Immature natural killer cell (primary cell): ENCODE results near the gene IL2RA. TPM values are rescaled to one million over a fixed set of nuclear protein-coding genes. Genes with fewer than 3 reads are reported as not detected.

Source experiments
- DNase-seq, 3 donors: peaks; one replicate each; pipeline ENCODE4 v3.0.0; 2022; ENCODE audit warnings: mixed read lengths in 1 of 3
- H3K27ac Mint-ChIP-seq, 6 donors: one replicate each; pipeline ENCODE4 v1.8.0; 2020; ENCODE audit warnings: mixed read lengths in 6 of 6, mild to moderate bottlenecking in 5 of 6, inconsistent platforms in 4 of 6, moderate library complexity in 3 of 6
- H3K27me3 Mint-ChIP-seq, 3 donors: one replicate each; pipeline ENCODE4 v1.8.0; 2020 to 2021; ENCODE audit warnings: low read depth in 3 of 3, mild to moderate bottlenecking in 3 of 3, mixed read lengths in 3 of 3, moderate library complexity in 3 of 3, inconsistent platforms in 1 of 3
- H3K36me3 Mint-ChIP-seq, 3 donors: one replicate each; pipeline ENCODE4 v1.8.0; 2020; ENCODE audit warnings: mixed read lengths in 3 of 3, inconsistent platforms in 2 of 3, mild to moderate bottlenecking in 2 of 3
- H3K4me1 Mint-ChIP-seq, 2 donors: one replicate each; pipeline ENCODE4 v1.8.0; 2020; ENCODE audit warnings: inconsistent platforms in 2 of 2, mild to moderate bottlenecking in 2 of 2, mixed read lengths in 2 of 2, moderate library complexity in 1 of 2
- H3K4me3 Mint-ChIP-seq, 5 donors: one replicate each; pipeline ENCODE4 v1.8.0; 2020; ENCODE audit warnings: mild to moderate bottlenecking in 5 of 5, mixed read lengths in 5 of 5, inconsistent platforms in 3 of 5, moderate library complexity in 3 of 5
- H3K9me3 Mint-ChIP-seq, 6 donors: one replicate each; pipeline ENCODE4 v1.8.0; 2020; ENCODE audit warnings: mild to moderate bottlenecking in 6 of 6, mixed read lengths in 6 of 6, inconsistent platforms in 4 of 6, moderate library complexity in 3 of 6
- polyA plus RNA-seq, 3 donors: library from polyadenylated mRNA; unstranded; fragments of 300-500 nt; fragmentation: Illumina TruSeq; gene quantifications; one replicate each; pipeline ENCODE4 v1.2.3, GENCODE V29; 2021

Gene IL2RA
- polyA plus RNA-seq, 3 donors from 2014 or later = 2.7 to 3.9 (median 3.6) TPM

- H3K4me1 Mint-ChIP-seq = peaks cover 7 to 10% of the 10 kb centered on the region in 2 donors
- DNase-seq = no peak
- H3K27ac Mint-ChIP-seq = no peak overlapping the region
- no peak overlapping the region for H3K4me3 Mint-ChIP-seq
- H3K9me3 Mint-ChIP-seq = no peaks in the 10 kb centered on the region
- H3K36me3 Mint-ChIP-seq = no peaks in the 10 kb centered on the region
- H3K27me3 Mint-ChIP-seq = no peaks in the 10 kb centered on the region
Observed at GRCh38 chr10:5983774-5984173, 78.4 kb downstream of the IL2RA start.

- no peaks in the 10 kb centered on the region for H3K36me3 Mint-ChIP-seq
- no peak overlapping the region for H3K4me3 Mint-ChIP-seq
- H3K4me1 Mint-ChIP-seq = peaks cover 3 to 6% of the 10 kb centered on the region in 2 donors
- peaks cover 0 to 2% (median 0%) of the 10 kb centered on the region in 3 donors for H3K27me3 Mint-ChIP-seq
- DNase-seq = no peak
- H3K9me3 Mint-ChIP-seq = no peaks in the 10 kb centered on the region
- H3K27ac Mint-ChIP-seq = no peak overlapping the region
Observed at GRCh38 chr10:5981529-5981928, 80.6 kb downstream of the IL2RA start.

- DNase-seq = no peak
- Mint-ChIP-seq H3K36me3 (no peaks in the 10 kb centered on the region), H3K27ac (peak overlapping the region; percentile 63 to 91 (median 84)), H3K9me3 (no peaks in the 10 kb centered on the region), H3K4me1 (peaks cover 21% of the 10 kb centered on the region in 2 donors), H3K4me3 (peak overlapping the region; percentile 92 to 93 (median 93)), H3K27me3 (peaks cover 0 to 2% (median 0%) of the 10 kb centered on the region in 3 donors)
Observed at GRCh38 chr10:5978230-5978489, 84.0 kb downstream of the IL2RA start.

GRCh38 chr10:5977471-5978229 lies 84.5 kb downstream of the IL2RA start, which contains the start of gene IL15RA:
Gene IL15RA, minus strand, starts transcription at chr10:5977543. Its CDS starts 51 bp downstream, at chr10:5977492.
- DNase-seq = peak; percentile 81 to 82 (median 81)
- no peaks in the 10 kb centered on the region for H3K9me3 Mint-ChIP-seq

GRCh38 chr10:5976512-5977470 lies 85.4 kb downstream of the IL2RA start:
- Mint-ChIP-seq H3K27me3 (peaks cover 0 to 2% (median 0%) of the 10 kb centered on the region in 3 donors), H3K9me3 (no peaks in the 10 kb centered on the region), H3K4me3 (peak overlapping the region; percentile 91 to 96 (median 95)), H3K36me3 (no peaks in the 10 kb centered on the region), H3K27ac (peak overlapping the region; percentile 87 to 92 (median 90)), H3K4me1 (peaks cover 23 to 24% of the 10 kb centered on the region in 2 donors)
- peak; percentile 19 to 27 (median 24) for DNase-seq

More at GRCh38 chr10:5977471-5978229, 84.5 kb downstream of the IL2RA start, which contains the start of gene IL15RA:
- Mint-ChIP-seq H3K27me3 (peaks cover 0 to 2% (median 0%) of the 10 kb centered on the region in 3 donors), H3K4me3 (peak within 1 kb of the TSS; percentile 93 to 96 (median 95)), H3K27ac (peak within 1 kb of the TSS; percentile 87 to 92 (median 90)), H3K4me1 (peaks cover 21% of the 10 kb centered on the region in 2 donors), H3K36me3 (no peaks in the 10 kb centered on the region)

- peak overlapping the region; percentile 87 to 92 (median 90) for H3K27ac Mint-ChIP-seq
- DNase-seq = peak; percentile 66 to 67 (median 67)
- peaks cover 0 to 2% (median 0%) of the 10 kb centered on the region in 3 donors for H3K27me3 Mint-ChIP-seq
- peaks cover 32 to 34% of the 10 kb centered on the region in 2 donors for H3K4me1 Mint-ChIP-seq
- peak overlapping the region; percentile 91 to 96 (median 95) for H3K4me3 Mint-ChIP-seq
- no peaks in the 10 kb centered on the region for H3K36me3 Mint-ChIP-seq
- no peaks in the 10 kb centered on the region for H3K9me3 Mint-ChIP-seq
Observed at GRCh38 chr10:5975641-5976473, 86.3 kb downstream of the IL2RA start.

GRCh38 chr10:5973069-5973468 lies 89.1 kb downstream of the IL2RA start:
- no peak overlapping the region for H3K27ac Mint-ChIP-seq
- no peaks in the 10 kb centered on the region for H3K9me3 Mint-ChIP-seq
- peaks cover 0 to 3% (median 0%) of the 10 kb centered on the region in 3 donors for H3K36me3 Mint-ChIP-seq
- no peak for DNase-seq
- H3K4me1 Mint-ChIP-seq = peaks cover 31 to 44% of the 10 kb centered on the region in 2 donors
- H3K27me3 Mint-ChIP-seq = peaks cover 1 to 2% (median 2%) of the 10 kb centered on the region in 3 donors
- no peak overlapping the region for H3K4me3 Mint-ChIP-seq

- peaks cover 31 to 44% of the 10 kb centered on the region in 2 donors for H3K4me1 Mint-ChIP-seq
- H3K27ac Mint-ChIP-seq = peak overlapping the region in 2 of 6 donors; percentile 35 to 41
- no peak for DNase-seq
- H3K27me3 Mint-ChIP-seq = peaks cover 1 to 2% (median 2%) of the 10 kb centered on the region in 3 donors
- no peaks in the 10 kb centered on the region for H3K9me3 Mint-ChIP-seq
- H3K36me3 Mint-ChIP-seq = peaks cover 0 to 3% (median 0%) of the 10 kb centered on the region in 3 donors
- peak overlapping the region in 1 of 5 donors; percentile 14 for H3K4me3 Mint-ChIP-seq
Observed at GRCh38 chr10:5971886-5972285, 90.3 kb downstream of the IL2RA start.

- Mint-ChIP-seq H3K27ac (peak overlapping the region in 2 of 6 donors; percentile 9 to 41), H3K36me3 (peaks cover 0 to 3% (median 0%) of the 10 kb centered on the region in 3 donors), H3K27me3 (peaks cover 0 to 2% (median 1%) of the 10 kb centered on the region in 3 donors), H3K4me3 (peak overlapping the region in 1 of 5 donors; percentile 41), H3K9me3 (no peaks in the 10 kb centered on the region), H3K4me1 (peaks cover 26 to 40% of the 10 kb centered on the region in 2 donors)
- DNase-seq = no peak
Observed at GRCh38 chr10:5971315-5971832, 90.8 kb downstream of the IL2RA start.

GRCh38 chr10:5970527-5970926 lies 91.6 kb downstream of the IL2RA start:
- Mint-ChIP-seq H3K27ac (no peak overlapping the region), H3K4me1 (peaks cover 19 to 32% of the 10 kb centered on the region in 2 donors), H3K27me3 (peaks cover 0 to 2% (median 1%) of the 10 kb centered on the region in 3 donors), H3K36me3 (peaks cover 0 to 3% (median 0%) of the 10 kb centered on the region in 3 donors), H3K4me3 (peak overlapping the region in 1 of 5 donors; percentile 10), H3K9me3 (no peaks in the 10 kb centered on the region)
- no peak for DNase-seq

- H3K4me3 Mint-ChIP-seq = no peak overlapping the region
- H3K36me3 Mint-ChIP-seq = peaks cover 0 to 3% (median 3%) of the 10 kb centered on the region in 3 donors
- H3K27me3 Mint-ChIP-seq = peaks cover 0 to 2% (median 1%) of the 10 kb centered on the region in 3 donors
- H3K4me1 Mint-ChIP-seq = peaks cover 15 to 27% of the 10 kb centered on the region in 2 donors
- H3K27ac Mint-ChIP-seq = no peak overlapping the region
- H3K9me3 Mint-ChIP-seq = no peaks in the 10 kb centered on the region
- no peak for DNase-seq
Observed at GRCh38 chr10:5970066-5970465, 92.1 kb downstream of the IL2RA start.

GRCh38 chr10:5968681-5969453 lies 93.3 kb downstream of the IL2RA start:
- Mint-ChIP-seq H3K27ac (no peak overlapping the region), H3K36me3 (peaks cover 0 to 3% (median 3%) of the 10 kb centered on the region in 3 donors), H3K4me3 (no peak overlapping the region), H3K9me3 (no peaks in the 10 kb centered on the region), H3K27me3 (peaks cover 0 to 2% (median 1%) of the 10 kb centered on the region in 3 donors), H3K4me1 (peaks cover 13 to 24% of the 10 kb centered on the region in 2 donors)
- DNase-seq = no peak
